T-helper 1 cell (primary cell): ENCODE measurements around the gene LRRC26.
"Not testable (repeated sequence)": the region's sequence is repeated elsewhere in the genome, so short reads cannot be mapped to it uniquely, and the experiment has no call there.

Experiments used
- DNase-seq, 5 donors: peaks; one replicate each; pipeline ENCODE4 v3.0.0-alpha.2; 2012 to 2020

Gene LRRC26

DNA sequence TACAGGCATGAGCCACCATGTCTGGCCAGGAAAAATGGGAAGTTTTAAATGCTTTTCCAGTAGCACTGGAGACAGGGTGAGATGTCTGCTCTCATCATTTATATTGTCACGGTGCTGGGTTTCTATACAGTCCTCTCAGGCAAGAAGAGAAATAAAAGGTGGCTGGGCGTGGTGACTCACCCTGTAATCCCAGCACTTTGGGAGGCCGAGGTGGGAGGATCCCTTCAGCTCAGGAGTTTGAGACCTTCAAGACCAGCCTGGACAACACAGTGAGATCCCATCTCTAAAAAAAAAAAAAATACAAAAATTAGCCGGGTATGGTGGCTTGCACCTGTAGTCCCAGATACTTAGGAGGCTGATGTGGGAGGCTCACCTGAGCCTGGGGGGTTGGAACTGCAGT lies 35.7 kb downstream of the LRRC26 start:
- DNase-seq, result no peak

- no peak for DNase-seq
Measured at GRCh38 chr9:137130176-137130755, 39.6 kb downstream of the LRRC26 start.

DNA sequence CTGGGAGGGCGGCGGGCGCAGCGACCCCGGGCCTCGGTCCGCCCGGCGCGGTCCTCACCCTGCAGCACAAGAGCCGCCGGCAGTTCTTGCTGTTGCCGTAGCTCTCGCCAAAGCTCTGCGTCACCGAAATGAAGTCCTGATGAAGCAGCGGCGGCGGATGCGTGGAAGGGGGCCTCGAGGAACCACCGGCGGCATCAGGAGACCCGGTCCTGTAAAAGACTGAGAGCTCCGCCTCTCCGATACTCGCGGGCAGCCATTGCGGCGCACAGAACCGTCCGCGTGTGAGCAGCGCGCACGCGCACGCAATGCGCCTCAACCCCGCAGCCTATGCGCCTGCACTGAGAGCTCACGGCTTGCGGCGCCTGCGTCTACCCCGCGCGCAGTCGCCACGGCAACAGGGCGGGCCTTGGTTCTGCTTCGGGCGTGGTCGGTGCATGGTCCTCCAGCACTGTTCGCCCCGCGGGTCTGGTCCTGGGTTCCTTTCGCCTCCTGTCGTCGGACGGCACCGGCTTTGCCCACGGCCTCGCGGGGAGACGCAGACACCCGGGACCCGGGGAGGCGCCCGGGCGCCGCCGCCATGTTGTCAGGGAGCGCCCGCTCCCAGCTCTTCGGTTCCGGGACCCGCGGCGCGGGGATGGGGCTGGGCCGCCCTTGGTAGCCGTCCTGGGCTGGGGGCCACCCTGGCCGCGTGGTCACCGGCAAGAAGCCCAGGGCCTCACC lies 40.2 kb downstream of the LRRC26 start:
- DNase-seq, result peak; percentile 76 to 94 (median 83)

- DNase-seq, result peak in 1 of 5 donors; percentile 29
Measured at GRCh38 chr9:137128862-137129455, 40.9 kb downstream of the LRRC26 start.

- DNase-seq, result peak in 1 of 5 donors; percentile 25
Measured at GRCh38 chr9:137128158-137128861, 41.5 kb downstream of the LRRC26 start.

DNA sequence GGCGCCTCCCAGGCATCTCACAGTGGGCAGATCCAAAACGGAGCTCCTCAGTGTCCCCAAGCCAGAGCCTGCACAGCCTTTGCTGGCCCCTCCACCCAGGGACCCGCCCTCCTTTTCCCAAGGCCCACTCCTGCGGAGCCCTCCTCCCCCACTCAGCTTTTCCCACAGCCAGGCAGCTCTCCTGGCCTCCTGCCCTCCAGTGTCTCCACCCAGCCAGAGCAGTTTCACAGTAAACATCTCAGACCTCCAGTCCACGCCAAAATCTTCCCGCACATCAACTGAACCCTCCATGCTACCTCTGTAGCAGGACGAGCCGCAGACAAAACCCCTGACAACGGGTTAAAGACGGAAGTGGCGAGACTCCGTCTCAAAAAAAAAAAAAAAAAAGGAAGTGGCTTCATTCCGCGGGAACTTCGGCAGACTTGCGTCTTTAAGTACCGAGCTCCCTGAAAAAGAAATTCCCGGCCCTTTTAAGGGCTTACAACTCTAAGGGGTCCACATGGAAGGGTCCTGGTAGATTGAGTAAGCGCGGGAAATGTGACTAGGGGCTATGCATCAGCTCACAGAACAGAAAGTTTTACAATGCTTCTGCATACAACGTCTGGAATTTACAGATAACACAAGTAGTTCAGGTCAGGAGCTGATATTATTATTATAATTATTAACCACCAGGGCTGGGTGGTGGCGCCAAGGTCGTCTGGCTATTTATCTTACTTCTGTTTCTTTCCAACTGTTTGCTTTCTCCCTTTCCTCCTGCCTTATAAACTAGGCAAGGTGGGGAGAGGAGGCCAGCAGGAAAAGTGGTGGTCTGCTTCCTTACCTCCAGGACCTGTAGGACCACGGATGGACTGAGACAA lies 42.3 kb downstream of the LRRC26 start:
- DNase-seq, result peak in 2 of 5 donors; percentile 29 to 64

GRCh38 chr9:137126786-137127185 lies 43.1 kb downstream of the LRRC26 start:
- DNase-seq, result no peak

- DNase-seq, result not testable (repeated sequence)
Measured at GRCh38 chr9:137123952-137124462, 45.8 kb downstream of the LRRC26 start.

DNA sequence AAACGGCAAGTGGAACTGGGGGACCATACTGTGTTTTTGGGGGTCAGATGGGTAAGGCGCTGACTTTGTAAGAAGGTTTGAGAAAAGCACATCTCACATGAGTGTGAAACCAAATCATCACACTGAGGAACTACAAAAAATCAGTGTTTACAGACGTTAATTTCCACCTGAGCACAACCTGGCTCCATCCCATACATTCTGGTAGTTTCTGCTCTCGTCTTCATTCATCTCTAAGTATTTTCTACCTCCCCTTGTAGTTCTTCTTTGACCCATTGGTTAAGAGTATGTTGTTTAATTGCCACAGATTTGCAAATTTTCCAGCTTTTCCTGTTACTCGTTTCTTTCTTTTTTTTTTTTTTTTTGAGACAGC lies 46.4 kb downstream of the LRRC26 start:
- no peak for DNase-seq

- DNase-seq, result not testable (repeated sequence)
Measured at GRCh38 chr9:137122796-137123467, 46.9 kb downstream of the LRRC26 start.

- DNase-seq, result not testable (repeated sequence)
Measured at GRCh38 chr9:137121927-137122795, 47.7 kb downstream of the LRRC26 start.
